MM.1S (cell line): Measurements from ENCODE around the gene SNHG17.

Experiments
- CTCF ChIP-seq: fragments of 300-600 bp; sonication (generic); IDR thresholded peaks from 2 replicates; pipeline ENCODE4 v1.5.1; 2016; ENCODE audit warnings: antibody characterized with exemption, low read length, mixed read lengths
- EZH2 ChIP-seq: fragments of 300-600 bp; sonication (generic); optimal IDR thresholded peaks from 2 replicates; pipeline ENCODE3; 2017; ENCODE audit warnings: low read depth, mild to moderate bottlenecking, antibody characterized with exemption, low read length, mixed read lengths
- EZH2phosphoT487 ChIP-seq: fragments of 300-600 bp; sonication (generic); IDR thresholded peaks from 2 replicates; pipeline ENCODE4 v1.6.1; 2018; ENCODE audit warnings: antibody characterized with exemption, low read length

GRCh38 chr20:38426006-38426897 lies 8.9 kb downstream of the SNHG17 start:
- TF ChIP-seq EZH2 (no peak), CTCF (no peak), EZH2phosphoT487 (no peak)
